GM20000 (cell line): ENCODE measurements around the gene GABRG3.

ENCODE experiments used
- DNase-seq: peaks from one replicate; pipeline ENCODE4 v3.0.0; 2012; ENCODE audit warnings: low spot score
- TF ChIP-seq, protein P1 (sequence below): IDR thresholded peaks from 2 replicates; pipeline ENCODE4 v1.5.1; 2012; ENCODE audit warnings: mild to moderate bottlenecking, control low read depth; ENCODE audit errors: extremely low read depth, missing control alignments

Gene GABRG3

DNA sequence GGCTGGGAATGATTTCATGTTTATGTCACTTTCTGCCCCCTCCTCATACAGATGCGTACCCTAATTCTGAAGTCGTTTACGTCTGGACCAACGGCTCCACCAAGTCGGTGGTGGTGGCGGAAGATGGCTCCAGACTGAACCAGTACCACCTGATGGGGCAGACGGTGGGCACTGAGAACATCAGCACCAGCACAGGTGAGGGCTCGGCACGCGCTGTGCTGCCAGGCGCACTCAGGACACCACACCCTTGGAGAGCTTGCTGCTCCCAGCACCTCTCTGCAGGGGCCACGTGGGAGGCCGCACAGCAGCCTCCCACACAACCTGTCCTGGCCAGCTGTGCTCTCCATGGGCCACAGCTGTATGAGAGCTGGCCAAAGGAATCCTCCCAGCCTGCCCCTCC is 33.8 kb upstream of the GABRG3 start:
- no peak for DNase-seq
- TF ChIP-seq, protein P1, sequence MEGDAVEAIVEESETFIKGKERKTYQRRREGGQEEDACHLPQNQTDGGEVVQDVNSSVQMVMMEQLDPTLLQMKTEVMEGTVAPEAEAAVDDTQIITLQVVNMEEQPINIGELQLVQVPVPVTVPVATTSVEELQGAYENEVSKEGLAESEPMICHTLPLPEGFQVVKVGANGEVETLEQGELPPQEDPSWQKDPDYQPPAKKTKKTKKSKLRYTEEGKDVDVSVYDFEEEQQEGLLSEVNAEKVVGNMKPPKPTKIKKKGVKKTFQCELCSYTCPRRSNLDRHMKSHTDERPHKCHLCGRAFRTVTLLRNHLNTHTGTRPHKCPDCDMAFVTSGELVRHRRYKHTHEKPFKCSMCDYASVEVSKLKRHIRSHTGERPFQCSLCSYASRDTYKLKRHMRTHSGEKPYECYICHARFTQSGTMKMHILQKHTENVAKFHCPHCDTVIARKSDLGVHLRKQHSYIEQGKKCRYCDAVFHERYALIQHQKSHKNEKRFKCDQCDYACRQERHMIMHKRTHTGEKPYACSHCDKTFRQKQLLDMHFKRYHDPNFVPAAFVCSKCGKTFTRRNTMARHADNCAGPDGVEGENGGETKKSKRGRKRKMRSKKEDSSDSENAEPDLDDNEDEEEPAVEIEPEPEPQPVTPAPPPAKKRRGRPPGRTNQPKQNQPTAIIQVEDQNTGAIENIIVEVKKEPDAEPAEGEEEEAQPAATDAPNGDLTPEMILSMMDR = no peak

DNA sequence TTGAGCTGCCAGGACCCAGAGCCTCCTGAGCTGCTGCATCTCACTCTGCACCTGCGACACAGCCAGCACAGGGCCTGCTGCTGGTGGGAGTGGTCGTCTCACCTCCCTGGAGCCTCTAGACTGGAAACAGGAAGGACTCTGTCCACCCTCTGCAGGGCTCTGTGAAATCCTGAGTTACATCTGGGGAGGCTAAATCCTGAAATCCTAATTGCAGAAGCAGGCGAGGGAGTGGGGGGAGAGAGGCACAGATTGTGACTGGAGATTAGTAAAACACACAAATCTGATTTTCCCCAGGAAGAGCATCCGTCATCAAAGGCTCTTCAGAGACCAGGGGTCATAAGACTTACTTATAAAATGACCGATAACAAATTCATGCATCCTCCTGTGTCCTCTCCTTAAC is 31.6 kb upstream of the GABRG3 start:
- TF ChIP-seq, protein P1 = no peak
- no peak for DNase-seq

DNA sequence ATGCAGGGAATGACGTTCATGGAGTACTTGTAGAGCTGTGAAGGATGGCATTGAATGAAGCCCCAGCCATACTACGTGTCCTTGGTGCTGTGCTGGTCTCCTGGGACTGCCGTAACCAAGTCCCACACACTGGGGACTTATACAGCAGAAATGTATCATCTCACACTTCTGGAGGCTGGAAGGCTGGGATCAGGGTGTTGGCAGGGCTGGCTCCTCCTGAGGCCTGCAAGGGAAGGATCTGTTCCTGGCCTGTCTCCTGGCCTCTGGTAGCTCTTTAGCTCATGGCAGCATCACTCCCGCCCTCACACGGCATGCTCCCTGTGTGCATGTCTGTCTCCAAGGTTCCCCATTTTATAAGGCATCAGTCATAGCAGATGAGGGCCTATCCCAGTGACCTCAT is 29.5 kb upstream of the GABRG3 start:
- TF ChIP-seq, protein P1 = no peak
- no peak for DNase-seq

DNA sequence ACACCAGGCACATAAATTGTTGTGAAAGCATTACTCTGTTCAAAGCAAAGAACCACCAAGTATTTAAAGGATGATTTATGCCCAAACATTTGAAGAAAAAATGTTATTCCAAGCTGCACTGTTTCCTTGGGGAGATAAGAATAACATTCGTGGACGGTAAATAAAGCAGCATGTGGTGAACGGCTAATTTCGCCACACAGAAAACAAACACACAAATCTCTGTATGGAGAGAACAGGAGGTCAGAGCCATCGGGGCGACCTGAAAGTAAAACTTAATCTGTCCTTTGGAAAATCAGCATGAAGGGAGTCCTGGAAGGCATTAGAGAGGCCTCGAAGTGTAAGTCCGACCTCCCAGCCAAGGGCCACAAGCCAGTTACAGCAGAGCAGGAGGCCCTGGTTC is 27.1 kb upstream of the GABRG3 start:
- TF ChIP-seq, protein P1 = no peak

DNA sequence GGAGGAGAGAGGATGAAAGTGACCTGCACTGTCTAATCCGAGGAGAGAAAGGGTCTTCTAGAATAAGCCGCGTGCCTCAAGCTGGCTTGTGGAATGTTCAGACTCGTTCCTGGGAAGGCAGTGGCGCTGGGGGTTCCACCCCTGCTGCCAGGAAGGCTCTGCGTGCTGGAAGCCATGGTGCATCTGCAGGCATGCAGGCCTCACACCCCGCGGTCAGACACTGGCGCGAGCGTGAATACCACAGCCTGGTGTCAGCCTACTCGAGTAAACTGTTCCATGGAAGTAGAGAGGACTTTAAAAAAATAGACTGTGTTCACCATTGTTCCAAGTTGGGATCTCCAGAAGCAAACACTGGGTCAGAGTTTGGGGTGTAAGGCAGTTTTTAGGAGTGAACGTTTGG is 25.9 kb upstream of the GABRG3 start:
- no peak for DNase-seq
- TF ChIP-seq, protein P1 = no peak

More for the DNA sequence above, 27.1 kb upstream of the GABRG3 start:
- no peak for DNase-seq

DNA sequence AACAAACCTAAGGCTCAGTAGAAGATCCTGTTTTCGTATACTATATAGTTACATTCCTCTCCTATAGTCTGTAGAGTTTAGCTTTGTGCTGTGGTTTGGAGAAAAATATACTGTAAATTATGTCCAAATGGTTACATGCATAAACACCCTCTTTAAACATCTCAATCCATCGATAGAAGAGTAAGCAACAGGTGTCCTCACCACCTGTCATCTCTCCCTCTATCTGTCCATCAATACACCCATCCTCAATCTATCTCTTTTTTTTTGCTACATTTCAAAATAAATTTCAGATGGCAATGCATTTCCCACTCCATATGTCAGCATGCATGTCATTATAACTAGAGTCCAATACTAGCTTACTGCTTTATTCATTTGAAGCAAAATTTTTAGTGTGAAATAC is 21.0 kb upstream of the GABRG3 start:
- no peak for DNase-seq

DNA sequence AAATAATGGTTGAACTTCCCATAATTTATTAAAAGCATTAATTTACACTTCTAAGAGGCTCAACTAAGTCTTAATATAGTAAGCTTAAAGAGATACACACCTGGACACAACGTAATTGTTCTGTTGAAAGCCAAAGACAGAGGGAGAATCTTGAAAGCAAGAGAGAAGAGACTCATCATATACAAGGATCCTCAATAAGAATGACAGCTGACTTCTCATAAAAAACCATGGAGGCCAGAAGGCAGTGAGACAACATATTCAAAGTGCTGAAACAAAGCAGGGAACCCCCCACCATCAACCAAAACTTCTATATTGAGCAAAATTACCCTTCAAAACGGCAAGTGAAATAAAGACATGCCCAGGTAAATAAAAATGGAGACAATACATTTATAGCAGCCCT is 16.6 kb upstream of the GABRG3 start:
- no peak for DNase-seq
- TF ChIP-seq, protein P1 = no peak

More for the DNA sequence above, 21.0 kb upstream of the GABRG3 start:
- TF ChIP-seq, protein P1 = no peak
